IPS-18c (cell line): Measurements from ENCODE around the gene NKX6-2.

ENCODE experiments used
- H3K4me3 ChIP-seq: 2 replicates; pipeline ENCODE4 v1.7.0; 2013; ENCODE audit warnings: low read depth, mild to moderate bottlenecking, low read length, moderate library complexity; ENCODE audit not compliant: insufficient read depth
- H3K9me3 ChIP-seq: one replicate; pipeline ENCODE4 v1.6.1; 2013; ENCODE audit warnings: mild to moderate bottlenecking, low read length, moderate library complexity; ENCODE audit not compliant: control insufficient read depth, insufficient read depth

Gene NKX6-2

DNA sequence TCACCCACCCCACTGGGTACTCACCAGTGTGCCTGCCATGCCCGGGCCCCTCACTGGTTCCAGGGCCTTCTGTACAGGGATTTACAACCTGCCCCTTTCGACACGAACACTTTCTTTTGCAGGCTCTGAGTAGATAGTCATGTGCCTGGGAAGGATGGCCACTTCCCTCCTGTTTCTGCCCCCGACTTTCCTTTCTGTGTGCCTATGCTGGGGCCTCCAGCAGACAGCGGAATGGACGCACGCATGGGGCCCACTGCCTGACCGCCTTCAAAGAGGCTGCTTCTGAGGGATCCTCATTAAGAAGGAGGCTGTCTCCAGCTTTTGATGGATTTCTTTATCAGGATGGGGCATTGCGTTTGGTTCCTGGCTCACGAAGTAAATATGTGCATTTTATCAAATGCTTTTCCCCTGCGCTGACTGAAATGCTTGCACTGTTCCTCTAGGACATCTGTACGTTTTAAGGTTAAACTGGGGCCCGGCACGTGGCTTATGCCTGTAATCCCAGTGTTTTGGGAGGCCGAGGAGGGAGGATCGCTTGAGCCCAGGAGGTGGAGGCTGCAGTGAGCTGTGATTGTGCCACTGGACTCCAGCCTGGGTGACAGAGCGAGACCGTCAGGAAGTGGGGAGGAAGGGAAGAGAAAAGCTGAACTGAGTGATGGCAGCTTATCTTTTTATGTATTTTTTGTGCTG is 29.4 kb upstream of the NKX6-2 start:
- H3K9me3 ChIP-seq: no peaks in the 10 kb centered on the region
- no peak overlapping the region for H3K4me3 ChIP-seq

DNA sequence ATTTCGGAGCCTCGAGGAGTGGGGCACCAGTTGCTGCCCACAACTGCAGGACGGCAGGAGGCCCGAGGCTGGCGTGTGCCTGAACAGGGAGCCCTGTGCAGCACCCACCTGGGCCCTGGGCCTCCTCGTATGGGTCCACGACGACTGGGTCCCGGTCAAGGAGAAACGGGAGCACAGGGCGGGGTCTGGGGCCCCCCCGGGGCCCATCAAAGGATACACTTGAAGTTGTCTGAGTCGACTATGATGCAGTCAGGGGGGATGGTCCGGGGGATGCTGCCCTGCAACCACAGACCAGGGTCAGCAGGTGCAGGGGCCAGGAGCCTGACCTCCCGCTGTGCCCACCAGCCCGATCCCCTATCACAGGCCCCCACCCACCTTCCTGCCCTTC is 28.5 kb upstream of the NKX6-2 start:
- Histone ChIP-seq H3K4me3 (no peak overlapping the region), H3K9me3 (no peaks in the 10 kb centered on the region)

DNA sequence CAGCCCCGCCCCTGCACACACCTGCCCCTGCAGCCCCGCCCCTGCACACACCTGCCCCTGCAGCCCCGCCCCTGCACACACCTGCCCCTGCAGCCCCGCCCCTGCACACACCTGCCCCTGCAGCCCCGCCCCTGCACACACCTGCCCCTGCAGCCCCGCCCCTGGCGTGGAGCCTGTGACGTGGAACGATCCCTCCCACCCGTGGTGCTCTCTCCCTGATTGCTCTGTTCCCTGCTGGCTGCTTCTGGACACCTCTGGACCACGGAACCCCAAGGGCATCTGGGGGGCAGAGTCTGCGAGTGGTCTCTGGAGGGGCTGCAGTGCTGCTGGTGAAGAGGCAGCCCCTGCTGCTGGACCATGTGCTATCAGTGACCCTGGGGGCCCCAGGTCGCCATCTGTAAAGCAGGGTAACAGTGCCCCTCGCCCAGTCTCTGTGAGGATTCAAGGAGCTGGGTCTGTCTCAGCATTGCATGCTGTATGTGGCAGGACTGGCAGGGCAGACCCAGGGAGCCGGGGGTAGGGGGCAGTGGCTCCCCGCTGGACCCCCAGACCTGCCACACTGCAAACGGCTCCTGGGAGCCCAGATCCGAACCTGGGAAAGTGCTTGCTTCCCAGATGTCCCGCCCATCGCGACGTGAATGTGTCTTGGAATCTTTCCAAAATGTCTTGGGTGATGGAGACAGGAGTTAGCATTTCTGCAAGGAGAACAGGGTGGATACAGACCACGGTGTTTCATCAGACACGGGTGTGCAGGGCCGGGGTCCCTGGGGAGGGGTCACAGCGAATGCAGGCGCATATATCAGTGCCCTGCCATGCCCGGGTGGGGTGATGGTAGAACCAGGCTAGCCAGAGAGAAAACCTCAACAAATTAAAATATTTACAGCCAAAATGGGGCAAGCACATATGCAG is 27.9 kb upstream of the NKX6-2 start:
- H3K9me3 ChIP-seq: no peaks in the 10 kb centered on the region

DNA sequence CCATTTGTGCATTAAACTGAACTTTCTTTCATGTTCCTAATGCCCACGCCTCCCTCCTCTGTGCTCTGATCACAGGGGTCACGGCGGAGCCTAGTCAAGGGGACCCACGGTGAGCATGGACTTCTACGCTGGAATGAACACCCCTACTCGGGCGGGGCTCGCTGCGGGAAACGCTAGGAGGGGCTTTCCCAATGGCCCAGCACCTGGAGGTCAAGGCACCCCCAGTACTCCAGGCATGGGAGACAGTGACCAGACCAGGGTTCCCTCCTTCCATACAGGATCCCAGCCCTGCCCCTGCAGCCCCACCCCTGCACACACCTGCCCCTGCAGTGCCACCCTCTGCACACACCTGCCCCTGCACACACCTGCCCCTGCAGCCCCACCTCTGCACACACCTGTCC is 27.1 kb upstream of the NKX6-2 start:
- no peak overlapping the region for H3K4me3 ChIP-seq
- peaks cover 2% of the 10 kb centered on the region for H3K9me3 ChIP-seq

More for the DNA sequence above, 27.9 kb upstream of the NKX6-2 start:
- no peak overlapping the region for H3K4me3 ChIP-seq

DNA sequence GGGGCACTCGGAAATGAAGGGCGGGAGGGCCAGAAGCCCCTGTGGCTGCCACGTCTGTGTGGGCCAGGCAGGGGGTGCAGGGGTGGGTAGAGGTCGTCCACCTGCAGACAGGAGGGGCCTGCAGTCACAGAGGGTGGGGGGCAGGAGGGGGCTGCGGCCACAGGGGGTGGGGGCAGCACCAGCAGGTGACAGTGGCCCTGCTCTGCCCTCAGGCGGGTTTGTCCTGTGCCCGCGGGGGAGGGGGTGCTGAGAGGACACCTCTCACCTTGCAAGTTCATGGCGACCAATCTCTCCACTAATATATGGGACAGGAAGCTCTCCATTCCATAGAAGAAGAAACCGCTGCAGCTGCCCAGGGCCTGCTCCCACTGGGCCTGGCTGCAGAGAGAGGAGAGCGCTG is 26.6 kb upstream of the NKX6-2 start:
- H3K9me3 ChIP-seq: peaks cover 2% of the 10 kb centered on the region
- no peak overlapping the region for H3K4me3 ChIP-seq

DNA sequence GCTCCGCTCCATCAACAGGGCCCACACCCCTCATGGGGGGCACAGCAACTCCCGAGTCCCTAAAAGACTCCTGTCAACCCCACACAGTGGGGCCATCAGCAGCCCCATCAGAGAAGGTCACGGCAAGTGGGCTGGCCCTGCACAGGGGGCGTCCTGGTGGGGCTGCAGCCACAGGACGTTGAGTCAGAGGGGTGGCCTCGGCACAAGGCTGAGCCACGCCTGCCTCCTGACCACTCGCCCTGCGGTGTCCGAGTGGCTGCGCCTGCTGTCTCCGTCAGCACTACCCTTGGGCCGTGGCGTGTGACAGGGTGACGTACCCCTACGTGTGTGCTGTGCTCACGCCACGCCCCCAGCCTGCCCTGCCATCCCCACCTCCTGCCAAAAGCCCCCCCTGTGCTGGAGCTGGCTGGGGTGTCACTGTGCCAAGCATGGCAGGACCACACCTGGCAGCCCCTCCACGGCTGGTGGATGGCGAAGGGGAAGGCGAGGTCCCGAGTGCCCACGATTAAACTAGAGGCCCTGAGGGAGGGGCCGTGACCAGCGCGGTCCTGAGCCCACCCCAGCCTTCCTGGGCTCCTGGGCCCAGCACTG is 26.0 kb upstream of the NKX6-2 start:
- Histone ChIP-seq H3K9me3 (peaks cover 2% of the 10 kb centered on the region), H3K4me3 (no peak overlapping the region)

DNA sequence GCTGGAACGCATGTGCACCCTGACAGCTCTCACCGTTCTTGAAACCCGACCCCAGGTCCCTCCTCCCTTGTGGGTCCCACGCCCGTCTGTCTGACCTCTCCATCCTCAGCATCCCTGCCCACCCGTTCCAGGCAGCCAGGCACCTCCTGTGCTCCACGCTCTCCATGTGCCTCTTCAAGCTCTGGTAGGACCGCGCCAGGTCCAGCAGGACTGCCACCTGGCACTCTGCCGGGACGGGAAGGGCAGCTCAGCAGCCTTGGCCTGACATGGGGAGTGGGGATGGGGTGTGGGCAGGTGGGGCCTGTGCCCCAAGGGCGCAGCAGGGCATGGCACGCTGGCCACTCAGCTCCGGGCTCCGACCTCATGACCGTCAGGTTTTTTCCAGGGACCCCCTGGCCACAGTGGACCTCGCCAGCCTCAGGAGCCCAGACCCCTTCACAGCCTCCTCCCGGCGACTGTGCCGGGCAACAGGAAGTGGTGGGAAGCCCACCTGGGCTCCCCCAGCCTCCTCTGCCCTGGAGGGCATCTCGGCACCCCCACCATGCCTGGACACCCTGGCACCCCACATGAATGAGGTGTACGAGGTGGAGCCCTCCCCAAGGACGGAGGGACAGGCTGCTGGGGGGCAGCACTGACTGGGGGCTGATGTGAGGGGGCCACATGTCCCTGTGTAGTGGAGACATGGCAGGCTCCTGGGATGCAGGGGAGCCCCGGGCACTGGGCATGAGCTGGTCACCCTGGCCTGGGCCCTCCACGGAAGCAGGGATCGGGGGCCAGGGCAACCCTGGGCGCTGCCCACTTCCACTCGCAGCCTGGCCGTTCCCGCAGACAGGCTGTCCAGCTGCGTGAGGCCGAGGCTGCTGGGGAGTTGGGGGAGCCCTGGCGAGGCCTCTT is 25.1 kb upstream of the NKX6-2 start:
- peaks cover 2% of the 10 kb centered on the region for H3K9me3 ChIP-seq
- no peak overlapping the region for H3K4me3 ChIP-seq

DNA sequence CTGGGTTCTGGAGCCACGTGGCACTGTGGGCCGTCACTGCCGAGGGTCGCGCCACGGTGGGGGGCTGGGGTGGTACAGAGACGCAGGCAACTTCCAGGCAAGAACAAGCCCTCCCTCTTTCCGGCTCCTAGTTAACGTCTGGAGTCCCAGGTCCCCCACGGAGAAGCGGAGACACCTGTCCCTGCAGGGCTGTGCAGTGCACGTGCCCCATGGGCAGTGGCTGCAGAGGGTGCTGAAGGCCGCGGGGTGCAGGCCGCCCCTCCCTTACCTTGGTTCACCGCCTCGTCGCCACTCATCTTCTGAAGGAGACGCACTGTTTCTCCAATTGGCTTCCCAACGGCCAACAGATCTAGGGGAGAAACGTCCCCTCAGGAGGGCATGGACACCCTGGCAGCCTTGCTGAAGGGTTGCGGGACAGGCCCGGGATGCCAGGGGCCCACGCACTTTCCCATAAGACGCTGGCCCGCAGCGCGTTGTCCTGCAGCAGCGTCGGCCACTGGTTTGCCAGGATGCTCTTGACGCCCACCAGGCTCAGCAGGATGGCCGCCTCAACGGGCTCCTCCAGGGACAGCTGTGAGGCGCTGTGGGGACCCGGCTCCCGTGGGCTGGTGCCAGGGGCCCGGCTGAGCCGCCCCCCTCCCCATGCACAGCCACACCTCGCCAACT is 24.3 kb upstream of the NKX6-2 start:
- Histone ChIP-seq H3K9me3 (peaks cover 2% of the 10 kb centered on the region), H3K4me3 (no peak overlapping the region)

DNA sequence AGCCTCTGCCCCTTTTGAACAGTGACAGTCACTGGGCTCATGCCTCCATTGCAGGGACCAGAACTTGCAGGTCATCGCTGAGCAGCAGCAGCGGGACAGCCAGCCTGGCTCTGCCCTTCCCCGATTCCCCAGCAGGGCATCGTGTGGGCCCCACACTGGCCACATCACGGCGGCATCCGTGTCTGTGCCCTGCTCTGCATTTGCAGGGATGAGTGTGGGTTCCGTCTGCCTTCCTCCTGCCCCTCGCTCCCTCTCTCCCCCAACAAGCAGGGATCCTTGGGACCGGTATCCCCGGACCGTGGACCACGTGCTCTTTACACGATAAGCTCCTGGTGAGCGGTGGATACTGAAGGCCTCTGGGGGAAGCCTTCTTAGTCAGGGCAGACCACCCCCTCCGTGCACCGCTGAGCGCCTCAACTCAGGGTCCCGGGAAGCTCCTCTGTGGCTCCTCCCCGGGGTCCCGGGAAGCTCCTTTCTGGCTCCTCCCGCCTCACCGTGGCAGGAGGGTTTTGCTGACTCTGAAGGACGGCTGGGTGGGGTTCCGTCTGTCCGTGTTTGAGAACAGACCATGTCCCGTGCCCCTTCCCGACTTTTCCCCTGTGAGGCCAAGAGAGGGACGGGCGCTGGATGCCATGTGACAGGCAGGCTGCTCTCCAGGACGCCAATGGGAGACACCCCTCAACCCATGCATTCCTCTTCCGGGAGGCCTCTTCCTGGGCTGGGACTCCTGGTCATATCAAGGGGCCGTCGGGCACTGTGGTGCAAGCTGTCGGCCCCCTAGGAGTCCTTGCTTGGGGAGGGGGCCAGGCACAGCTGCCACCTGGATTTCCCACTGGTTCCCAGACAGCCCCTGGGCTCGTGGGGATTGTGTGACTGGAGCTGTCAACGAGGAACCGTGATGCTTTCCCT is 23.5 kb upstream of the NKX6-2 start:
- peaks cover 2% of the 10 kb centered on the region for H3K9me3 ChIP-seq
- H3K4me3 ChIP-seq: no peak overlapping the region

DNA sequence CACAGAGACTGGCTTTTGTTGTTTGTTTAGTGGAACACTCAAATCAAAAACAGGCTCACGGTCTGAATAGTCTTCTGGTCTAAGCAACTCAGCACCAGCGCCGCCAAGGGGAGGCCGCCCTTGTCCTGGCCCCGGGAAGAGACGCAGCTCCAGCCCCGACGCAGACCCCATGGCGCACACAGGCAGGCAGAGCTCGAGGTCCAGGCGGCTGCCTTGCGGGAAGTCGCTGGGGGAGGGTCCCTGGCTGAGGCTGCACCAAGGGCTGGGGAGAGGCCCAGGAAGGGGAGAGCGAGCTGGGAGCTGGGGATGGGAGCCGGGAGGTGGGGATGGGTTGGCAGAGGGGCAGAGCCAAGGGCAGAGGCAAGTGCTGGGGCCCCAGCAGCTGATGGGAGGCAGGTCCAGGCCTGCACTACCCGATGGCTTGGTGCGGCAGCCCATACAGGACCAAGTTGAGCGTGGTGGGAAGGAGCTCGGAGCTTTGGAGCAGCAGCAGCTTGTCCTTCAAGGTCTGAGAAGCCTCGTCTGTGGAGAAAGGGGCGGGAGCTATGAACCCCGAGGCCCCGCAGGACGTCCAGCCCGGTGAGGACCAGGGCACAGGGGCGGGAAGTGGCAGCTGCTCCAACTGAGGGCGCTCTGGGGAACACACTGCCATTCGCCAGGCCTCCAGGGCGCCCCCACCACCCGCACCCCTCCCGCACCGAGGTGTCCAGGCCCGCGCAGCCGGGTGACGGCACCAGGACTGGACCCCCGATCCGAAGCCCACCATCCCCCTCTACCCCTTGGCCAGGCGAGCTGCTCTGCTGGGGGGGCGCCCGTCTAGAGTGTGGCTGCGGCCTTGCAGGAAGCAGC is 22.7 kb upstream of the NKX6-2 start:
- Histone ChIP-seq H3K4me3 (no peak overlapping the region), H3K9me3 (peaks cover 2% of the 10 kb centered on the region)

DNA sequence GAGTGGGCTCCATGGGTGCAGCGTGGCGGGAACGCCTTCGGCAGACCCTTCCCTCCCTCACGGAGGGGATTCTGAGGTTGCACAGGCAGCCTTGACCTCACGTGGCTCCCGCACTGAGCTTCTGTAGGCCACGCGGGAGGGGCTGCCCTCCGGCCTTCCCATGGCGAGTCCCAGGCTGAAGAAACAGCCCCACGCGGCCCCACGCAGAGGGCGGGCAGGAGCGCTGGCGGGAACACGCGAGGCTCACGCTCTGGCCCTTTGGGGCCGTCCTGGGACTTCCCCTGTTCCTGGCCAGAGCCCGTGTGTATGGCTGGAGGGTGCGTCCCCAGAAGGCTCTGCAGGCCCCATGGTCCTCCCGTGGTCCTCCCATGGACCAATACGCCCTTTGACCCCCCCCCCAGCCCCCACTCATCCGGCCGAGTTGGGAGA is 21.7 kb upstream of the NKX6-2 start:
- Histone ChIP-seq H3K4me3 (no peak overlapping the region), H3K9me3 (peaks cover 2% of the 10 kb centered on the region)

DNA sequence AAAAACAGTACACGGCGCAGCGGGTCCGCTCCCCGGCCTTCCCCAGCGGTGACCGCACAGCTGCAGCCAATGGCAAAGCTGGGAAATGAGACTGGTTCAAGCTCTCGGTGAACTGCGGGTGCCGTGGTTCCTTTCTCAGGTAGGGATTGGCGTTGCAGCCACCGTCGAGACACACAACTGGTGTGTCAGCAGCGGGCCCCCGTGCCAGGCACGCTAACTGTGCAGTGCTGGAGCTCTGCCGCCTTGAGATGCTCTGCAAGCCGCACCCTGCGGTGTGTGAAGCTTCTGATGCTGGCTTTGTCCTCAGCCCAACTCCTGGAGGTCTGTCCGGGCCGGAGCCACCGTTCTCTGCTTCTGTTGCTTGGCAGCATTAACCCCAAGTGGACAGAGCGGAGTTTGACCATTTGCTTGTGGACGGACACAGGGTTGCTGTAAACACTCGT is 20.6 kb upstream of the NKX6-2 start:
- Histone ChIP-seq H3K9me3 (peaks cover 4% of the 10 kb centered on the region), H3K4me3 (no peak overlapping the region)

DNA sequence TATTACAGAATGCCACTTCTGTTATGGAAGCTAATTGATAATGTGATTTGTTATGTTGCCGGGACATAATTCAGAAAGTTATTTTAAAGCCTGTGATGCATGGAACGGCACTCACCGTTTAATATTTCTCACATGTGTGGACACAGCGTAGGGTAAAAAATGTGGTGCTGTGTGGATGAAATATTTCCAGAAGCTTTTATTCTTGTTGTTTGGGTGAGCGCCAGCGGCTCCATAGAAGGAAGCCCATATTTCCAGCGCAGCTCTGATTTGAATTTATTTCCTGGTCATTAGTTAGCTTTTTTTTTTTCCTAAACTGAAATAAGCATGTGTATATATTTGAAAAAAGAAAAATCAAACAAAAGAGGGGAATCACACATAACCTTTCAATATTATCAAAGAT is 20.2 kb upstream of the NKX6-2 start:
- Histone ChIP-seq H3K9me3 (peaks cover 4% of the 10 kb centered on the region), H3K4me3 (no peak overlapping the region)

DNA sequence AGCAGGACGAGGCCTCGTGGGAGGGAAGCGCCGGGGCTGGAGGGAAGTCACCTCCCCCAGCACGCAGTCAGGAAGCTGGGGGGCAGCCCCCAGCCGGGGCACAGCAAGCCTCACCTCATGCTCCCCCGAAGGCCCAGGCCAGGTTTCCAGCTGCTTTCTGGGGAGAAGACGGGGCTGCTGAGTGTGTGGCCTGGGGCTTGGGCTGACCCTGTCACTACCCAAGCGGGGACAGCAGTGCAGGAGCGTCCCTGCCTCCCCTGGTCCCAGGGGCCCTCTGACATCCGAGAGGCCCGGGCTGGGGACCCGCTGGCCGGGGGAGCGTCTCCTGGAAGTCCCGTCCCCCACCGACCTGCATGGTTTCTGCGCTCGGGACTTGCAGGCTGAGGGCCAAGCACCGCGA is 19.7 kb upstream of the NKX6-2 start:
- H3K9me3 ChIP-seq: peaks cover 4% of the 10 kb centered on the region
- H3K4me3 ChIP-seq: no peak overlapping the region

DNA sequence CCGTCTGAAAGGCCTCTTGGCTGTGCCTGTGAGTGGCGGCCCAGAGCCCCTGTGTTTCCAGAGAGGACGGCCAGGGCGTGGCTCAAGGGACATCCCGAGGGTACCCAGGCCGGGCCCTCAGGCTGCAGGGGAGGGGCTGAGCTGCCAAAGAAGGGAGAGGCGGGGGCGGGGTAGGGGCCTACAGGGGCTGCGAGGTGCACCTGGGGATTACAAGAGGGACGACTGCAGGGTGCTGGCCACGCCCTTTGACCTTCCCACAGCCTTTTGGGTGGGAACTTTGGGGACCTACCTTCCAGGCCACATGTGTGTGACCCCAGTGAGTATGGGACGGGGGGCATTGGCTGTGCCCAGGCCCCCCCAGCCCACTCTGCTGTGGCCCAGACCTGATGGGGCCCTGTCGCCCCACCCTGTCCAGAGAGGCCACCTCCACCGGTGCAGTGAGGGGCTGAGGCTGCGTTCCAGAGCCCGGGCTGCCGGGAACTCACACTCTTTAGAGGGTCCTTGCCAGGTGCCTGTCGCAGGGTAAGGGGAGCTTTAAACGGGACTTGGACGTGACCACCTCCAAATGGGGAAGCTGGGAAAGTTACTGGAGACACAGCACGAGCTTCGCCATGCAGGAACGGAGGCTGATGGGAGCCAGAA is 19.0 kb upstream of the NKX6-2 start:
- peaks cover 4% of the 10 kb centered on the region for H3K9me3 ChIP-seq
- no peak overlapping the region for H3K4me3 ChIP-seq
